Stimulated activated CD4-positive, alpha-beta T cell treated with anti-CD3 and anti-CD28 coated beads, TNF-alpha, amount 100 ng/mL, for 24 hours (primary cell): ENCODE data around the gene SULF2.
A peak's percentile ranks its signal among the peaks of the same experiment; 100 is the strongest.

Experiments used
- DNase-seq, 3 experiments: peaks; one replicate each; pipeline ENCODE4 v3.0.0-alpha.2; 2020; ENCODE audit warnings: low read depth in 3 of 3

Gene SULF2

DNA sequence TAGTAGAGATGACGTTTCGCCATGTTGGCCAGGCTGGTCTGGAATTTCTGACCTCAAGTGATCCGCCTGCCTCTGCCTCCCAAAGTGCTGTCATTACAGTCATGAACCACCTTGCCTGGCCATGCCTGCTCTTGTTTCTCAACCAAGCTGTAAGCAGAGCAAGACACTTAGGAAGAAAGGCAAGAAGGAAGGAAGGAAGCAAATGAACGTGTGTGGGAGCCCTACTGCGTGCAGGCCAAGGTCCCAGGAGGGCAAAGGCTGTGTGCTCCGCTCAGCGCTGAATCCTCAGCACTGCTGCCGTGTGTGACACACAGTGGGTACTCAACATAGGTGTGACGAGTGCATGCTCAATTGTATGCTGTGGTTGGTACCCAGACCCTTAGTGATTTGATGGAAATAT is 47.4 kb downstream of the SULF2 start:
- no peak for DNase-seq

DNA sequence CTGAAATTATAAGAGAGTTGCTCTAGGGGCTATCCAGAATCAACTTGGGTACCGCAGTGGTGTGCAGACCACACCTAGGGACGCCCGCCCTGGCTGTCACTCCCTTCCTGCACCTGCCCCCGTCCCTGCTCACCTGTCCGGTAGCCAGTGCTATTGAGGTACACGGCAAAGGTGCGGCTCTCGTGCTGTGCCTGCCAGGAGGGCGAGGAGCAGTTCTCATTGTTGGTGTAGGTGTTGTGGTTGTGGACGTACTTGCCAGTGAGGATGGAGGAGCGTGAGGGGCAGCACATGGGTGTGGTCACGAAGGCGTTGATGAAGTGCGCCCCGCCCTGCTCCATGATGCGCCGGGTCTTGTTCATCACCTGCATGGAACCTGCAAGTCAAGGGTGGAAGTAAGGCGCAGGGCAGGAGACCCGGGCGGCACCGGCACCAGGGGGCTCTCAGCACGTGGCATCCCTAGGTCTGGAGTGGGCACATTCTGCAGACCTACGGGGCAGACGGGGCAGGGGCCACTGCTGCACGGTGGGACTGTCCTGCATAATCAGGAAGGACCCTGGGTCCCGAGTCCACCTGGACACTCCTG is 48.6 kb downstream of the SULF2 start:
- no peak for DNase-seq

- DNase-seq: no peak
These were observed 49.6 kb downstream of the SULF2 start for GRCh38 chr20:47735412-47736400.

DNA sequence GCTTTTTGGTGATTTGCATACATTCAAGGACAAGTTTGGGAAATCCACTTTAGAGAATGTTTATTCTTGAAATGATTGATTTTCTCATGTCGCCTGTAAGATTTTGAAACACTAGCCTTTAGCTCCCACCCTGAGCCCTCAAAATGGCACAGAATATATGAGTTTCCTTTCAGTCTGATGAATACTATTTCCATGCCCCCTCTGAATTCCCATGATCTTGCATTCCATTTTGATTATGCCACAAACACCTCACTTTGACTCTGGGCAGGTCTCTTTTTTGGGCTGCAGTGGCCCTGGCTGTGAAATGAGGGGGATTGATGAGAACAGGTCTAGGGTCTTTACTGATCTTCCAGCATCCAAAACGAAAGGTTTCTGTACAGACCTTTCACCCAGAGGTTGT is 50.4 kb downstream of the SULF2 start:
- no peak for DNase-seq

DNA sequence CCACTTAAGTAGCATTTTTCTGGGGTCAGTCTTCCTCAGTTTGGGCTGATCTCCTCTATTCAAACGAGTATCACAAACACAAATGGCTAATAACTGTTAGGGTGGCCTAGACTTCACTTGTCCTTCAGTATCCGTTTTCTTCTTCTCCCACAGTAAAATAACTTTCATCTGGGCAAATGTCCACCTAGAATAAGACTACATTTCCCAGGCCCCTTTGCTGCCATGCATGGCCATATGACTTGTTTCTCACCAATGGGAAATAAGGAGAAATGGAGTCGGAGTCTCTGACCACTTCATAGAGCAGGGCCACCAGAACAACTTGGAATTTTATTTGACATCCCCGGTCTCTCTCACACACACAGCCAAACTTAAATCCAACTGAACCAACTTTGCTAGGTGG is 51.4 kb downstream of the SULF2 start:
- no peak for DNase-seq

- no peak for DNase-seq
These were observed 54.5 kb downstream of the SULF2 start for GRCh38 chr20:47730744-47731143.

DNA sequence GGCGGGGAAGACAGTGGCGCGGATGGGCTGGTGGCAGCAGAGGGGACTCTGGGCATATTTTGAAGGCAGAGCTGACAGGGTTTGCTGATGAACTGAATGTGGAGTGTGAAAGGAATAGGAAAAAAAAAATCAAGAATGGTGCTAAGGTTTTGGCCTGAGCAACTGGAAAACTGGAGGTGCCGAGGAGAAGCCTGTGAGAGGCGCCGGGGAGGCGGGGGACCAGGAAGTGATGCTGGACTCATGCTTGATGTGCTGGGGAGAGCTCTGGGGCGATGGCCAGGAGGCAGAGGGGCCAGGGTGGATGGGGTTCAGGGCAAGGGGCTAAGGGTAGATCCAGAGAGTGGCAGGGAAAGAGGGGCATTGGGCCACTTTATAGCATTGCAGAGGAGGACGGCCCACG is 55.8 kb downstream of the SULF2 start:
- DNase-seq: no peak

DNA sequence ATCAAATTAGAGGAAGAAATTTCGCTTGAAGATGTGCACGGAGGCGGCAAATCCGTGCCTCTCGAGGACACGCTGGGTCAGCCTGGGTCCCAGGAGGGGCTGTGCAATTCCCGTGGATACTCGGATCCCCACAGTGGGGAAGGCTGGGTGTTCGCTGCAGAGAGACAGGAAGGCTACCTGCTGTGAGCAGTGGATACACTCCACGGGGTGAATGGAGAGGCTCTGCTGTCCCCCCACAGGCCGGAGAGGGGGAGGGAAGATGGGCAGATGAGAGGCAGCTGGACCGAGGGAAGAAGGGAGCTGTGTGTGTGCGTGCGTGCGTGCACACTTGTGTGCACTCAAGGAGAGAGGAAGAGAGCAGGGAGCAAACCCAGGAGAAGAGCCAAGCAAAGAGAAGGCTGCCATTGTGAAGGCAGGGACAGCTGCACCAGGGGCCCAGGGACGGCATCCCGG is 57.3 kb downstream of the SULF2 start:
- DNase-seq: no peak

DNA sequence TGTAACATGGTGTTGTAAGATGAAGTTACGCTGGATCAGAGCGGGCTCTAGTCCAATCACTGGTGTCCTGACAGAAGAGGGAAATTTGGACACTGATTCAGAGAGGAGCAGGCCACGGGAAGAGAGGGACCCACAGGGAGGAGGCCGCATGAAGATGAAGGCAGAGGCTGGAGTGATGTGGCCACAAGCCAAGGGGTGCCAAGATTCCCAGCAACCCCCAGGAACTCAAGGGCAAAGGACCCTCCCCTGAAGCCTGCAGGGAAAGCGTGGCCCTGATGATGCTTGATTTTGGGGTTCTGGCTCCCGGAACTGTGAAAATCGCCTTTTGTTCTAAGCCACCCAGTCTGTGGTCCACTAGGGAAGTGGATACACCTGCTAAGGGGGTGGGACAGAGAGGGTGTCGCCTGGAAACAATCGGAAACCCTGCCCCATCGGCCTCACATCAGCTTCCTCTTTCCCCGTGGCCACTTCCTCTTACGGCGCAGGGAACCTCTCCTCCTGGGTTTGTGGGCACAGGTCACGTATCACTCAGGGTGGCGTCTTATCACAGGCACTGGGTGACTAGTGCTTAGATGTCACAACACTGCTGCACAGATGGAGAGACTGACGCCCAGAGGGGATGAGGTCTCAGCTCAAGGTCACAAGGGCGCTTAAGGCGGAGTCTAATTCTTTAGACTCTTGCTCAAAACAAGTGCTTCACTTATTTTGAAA is 58.0 kb downstream of the SULF2 start:
- peak; percentile 29 to 70 (median 34) for DNase-seq

GRCh38 chr20:47726632-47727031 is 58.6 kb downstream of the SULF2 start:
- no peak for DNase-seq

DNA sequence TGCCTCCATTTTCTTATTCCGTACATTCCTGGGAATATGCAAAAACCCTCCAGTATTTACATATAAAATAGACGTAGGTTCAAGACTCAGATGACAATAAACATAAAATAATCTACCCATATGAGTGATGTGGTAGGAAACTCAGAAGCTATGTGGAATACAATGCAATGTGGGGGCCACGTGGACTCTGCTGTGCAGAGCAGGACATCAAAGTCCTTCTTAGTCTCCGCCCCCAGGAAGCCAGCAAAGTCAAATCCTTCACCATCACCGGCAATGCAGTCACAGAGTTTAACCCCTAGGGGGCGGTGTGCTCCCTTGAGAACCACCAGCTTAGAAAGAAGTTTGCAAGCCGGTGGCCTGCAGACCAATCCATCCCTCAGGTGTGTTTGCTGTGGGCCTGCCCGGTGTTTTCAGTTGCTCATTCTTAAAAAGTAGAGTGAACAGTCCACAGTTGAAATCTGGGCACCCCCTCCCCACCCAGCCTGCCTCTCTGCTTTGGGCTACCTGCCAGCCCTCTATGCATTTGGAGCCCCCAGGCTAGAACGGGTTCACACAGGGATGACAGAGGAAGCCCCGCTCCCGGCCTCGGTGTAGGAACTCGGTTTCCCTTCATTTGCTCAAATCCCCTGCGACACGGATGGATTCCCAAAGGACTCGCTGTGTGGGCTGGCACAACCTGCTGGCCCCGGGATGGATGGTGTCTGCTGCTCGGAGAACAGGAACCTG is 59.9 kb downstream of the SULF2 start:
- DNase-seq: peak; percentile 67 to 70 (median 69)

DNA sequence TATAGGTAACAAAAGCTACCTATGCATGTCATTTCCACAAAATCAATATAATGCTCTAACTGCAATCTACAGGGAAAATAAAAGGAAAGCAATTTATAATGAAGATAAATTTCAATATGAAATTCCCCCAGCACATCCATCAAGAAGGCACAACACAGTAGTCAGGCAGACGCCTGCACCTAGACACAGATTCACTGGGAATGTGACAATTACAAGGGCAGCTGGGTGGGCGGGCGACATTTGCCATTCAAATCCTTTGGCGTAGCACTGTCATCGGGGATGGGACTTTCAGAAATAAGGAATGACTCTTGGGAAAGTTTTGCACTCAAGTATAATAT is 60.4 kb downstream of the SULF2 start:
- no peak for DNase-seq

DNA sequence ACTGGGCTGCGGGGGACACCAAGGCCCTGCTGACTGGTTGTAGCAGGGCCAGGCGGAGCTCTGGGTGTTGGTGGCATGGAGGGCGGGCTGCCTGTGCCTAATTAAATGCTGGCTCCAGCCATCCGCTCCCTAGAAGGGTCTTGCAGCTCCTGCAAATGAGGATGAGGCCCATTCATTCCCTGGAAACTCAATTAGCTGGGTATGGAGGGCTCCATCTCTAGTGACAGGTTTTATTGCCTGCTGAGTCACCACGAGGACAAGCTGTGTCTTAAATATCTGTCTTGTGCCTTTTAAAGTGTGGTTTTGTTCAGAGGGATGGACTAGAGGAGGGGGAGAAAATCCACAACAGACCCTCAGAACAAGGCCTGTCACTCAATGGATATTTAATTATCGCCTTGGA is 60.9 kb downstream of the SULF2 start:
- DNase-seq: no peak

DNA sequence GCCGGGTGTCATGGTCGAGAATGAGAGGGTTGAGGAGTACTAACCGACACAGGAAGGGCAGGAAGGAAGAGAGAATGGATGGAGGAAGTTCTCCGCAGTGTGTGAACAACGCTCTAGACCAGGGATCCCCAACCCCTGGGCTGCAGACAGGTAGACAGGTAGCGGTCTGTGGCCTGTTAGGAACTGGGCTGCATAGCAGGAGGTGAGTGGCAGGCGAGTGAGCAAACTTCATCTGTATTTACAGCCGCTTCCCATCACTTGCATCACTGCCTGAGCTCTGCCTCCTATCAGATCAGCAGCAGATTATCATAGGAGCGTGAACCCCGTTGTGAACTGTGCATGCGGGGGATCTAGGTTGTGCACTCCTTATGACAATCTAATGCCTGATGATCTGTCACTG is 62.0 kb downstream of the SULF2 start:
- DNase-seq: no peak

DNA sequence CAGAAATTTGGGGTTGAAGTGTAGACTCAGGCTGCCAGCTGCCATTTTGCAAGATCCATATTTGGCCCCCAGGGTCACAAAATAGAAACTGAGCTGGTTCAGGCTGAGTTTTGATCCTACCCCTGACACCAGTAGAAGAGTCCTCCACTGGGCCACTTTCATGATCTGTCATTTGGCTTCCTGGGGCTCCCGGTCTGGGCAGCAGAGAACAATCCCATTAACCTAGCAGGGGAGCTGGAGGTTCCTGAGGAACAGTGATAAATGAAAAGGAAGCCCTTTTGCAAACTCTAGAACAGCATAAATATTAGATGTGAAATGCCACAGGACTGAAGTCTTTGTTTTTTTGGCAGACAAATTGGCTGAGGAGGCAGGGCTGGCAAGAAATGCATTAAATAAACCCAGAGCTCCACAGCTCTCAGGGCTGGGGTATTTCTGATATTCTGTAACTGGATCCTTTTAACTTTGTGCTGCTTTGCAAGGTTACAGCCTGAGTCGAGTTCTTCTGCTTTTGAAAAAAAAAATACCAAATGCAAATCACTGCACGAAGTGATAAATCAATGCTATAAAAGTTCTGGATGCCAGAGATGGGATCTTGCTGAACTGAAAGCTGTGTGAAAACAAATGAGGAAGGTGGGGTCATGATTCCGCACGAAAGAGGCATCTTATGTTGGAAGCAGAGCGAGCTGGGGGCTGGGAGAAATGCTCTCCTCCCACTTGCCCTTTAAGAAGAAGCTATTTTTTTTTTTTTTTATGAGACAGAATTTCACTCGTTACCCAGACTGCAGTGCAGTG is 64.4 kb downstream of the SULF2 start:
- DNase-seq: no peak

GRCh38 chr20:47719625-47720024 is 65.7 kb downstream of the SULF2 start:
- DNase-seq: no peak

- no peak for DNase-seq
These were observed 66.1 kb downstream of the SULF2 start for GRCh38 chr20:47719211-47719610.

GRCh38 chr20:47718398-47718797 is 66.9 kb downstream of the SULF2 start:
- DNase-seq: no peak

- DNase-seq: no peak
These were observed 67.9 kb downstream of the SULF2 start for GRCh38 chr20:47717421-47717820.

DNA sequence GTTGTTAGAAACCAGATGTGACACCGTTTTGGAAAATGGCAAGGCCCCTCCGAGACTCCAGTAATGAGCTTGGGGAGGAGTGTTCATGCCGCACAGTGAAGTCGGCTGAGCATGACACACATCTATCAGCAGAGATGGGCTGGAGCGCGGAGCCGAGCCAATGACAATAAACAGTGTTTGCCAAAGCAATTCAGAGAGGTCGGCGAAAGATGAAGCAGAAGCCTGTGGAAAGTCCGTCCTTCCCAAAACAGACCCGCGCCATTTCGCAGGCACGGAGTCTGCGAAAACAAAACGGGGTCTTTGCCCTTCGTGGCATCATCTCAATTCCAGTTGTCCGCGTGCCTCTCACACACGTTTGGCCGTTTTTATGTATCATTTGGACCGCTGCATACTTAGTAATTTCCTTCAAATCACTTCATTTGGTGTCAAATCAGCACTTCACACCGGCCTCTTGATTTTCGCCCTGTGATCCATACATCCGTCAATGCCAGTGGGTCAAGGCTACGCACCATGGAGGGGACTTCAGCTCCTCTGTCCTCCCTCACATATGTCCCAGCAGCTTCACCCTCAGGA is 71.3 kb downstream of the SULF2 start:
- DNase-seq: no peak

DNA sequence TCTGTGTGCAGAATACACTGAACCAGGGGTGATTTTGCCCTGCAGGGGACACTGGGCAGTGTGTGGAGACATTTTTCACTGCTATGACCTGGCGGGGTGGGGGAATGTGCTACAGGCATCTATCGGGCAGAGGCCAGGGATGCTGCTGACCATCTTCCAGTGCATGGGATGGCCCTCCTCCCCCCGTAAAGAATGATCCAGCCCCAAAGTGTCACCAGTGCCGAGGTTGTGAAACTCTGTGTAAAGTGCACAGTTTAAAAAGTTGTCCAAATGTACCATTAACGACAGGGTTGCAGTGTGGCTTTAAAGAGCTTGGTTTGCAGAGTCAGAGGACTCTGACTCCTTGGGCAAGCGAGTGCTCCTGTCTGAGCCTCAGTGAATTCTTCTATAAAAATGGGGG is 72.1 kb downstream of the SULF2 start:
- no peak for DNase-seq
